Measurements from ENCODE around the gene N4BP2L1.

N4BP2L1 gene

DNA sequence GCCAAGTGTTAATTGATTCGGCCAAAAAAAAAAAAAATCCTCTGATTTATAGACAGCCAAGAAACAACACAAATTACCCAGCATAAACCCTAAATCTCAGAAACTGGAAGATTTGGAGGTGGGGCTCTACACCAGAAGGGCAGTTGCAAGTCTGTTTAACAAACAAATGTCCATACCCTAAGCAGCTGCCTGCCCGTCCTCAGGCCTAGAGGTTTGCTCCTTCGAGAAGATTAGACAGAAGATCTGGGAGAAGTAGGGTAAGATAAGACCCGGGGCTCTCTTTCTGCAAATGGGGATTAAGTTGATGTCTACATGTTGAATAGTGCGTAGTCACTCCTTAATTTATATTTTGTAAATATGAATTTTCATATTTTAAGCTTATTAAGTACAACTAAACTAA lies 3.4 kb upstream of the N4BP2L1 start:
- H3K27me3 ChIP-seq (ENCODE audit: insufficient read depth, low read length) = no peaks in the 10 kb centered on the region
- H2AFZ ChIP-seq (ENCODE audit: low read length, unreplicated experiment) = no peak overlapping the region
- H3K27ac ChIP-seq (ENCODE audit: low read depth, low read length) = no peak overlapping the region
- no peaks in the 10 kb centered on the region for H3K79me2 ChIP-seq (ENCODE audit: control insufficient read depth, insufficient read depth, low read length, unreplicated experiment)
- H3K4me3 ChIP-seq (ENCODE audit: low read depth, low read length) = no peak overlapping the region
- H3K36me3 ChIP-seq (ENCODE audit: insufficient read depth, low read length) = no peaks in the 10 kb centered on the region
- peaks cover 3% of the 10 kb centered on the region for H3K4me1 ChIP-seq (ENCODE audit: control insufficient read depth, insufficient read depth, low read length, unreplicated experiment)

DNA sequence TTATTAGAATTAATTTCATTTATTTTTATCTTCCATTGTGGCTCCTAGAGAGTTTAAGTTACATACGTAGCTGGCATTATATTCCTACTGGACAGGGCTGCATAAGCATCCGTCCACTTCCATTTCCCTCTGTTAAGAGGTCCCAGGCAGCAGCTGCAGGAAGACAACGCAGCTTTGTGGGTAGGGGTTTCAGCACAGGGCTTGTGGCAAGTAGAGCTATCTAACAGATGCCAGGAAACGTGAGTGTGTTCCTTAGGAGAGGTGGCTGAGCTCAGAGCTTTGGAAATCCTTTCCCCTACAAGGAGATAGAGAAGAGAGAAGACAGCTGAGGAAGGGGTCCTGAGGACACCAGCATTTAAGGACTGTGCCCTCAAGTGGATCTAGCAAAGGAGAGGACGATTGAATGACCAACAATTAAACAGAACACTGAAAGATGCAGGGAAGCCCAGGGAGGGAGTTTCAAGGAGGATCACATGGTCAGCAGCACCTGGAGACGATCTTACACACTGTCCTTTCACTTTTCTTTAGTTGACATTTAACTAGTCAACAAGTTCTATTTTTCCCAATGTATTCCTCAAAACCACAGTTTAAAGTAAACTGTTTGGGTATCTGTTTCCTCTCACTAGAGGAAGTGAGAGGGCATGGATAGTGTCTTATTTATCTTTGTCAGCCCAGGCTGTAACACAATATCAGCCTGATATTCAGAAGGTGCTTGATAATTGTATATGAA lies 2.3 kb upstream of the N4BP2L1 start:
- no peak overlapping the region for H3K27ac ChIP-seq (ENCODE audit: low read depth, low read length)
- no peak overlapping the region for H2AFZ ChIP-seq (ENCODE audit: low read length, unreplicated experiment)
- no peaks in the 10 kb centered on the region for H3K27me3 ChIP-seq (ENCODE audit: insufficient read depth, low read length)
- H3K79me2 ChIP-seq (ENCODE audit: control insufficient read depth, insufficient read depth, low read length, unreplicated experiment) = no peaks in the 10 kb centered on the region
- H3K4me1 ChIP-seq (ENCODE audit: control insufficient read depth, insufficient read depth, low read length, unreplicated experiment) = peaks cover 9% of the 10 kb centered on the region
- H3K4me3 ChIP-seq (ENCODE audit: low read depth, low read length) = no peak overlapping the region
- H3K36me3 ChIP-seq (ENCODE audit: insufficient read depth, low read length) = no peaks in the 10 kb centered on the region

DNA sequence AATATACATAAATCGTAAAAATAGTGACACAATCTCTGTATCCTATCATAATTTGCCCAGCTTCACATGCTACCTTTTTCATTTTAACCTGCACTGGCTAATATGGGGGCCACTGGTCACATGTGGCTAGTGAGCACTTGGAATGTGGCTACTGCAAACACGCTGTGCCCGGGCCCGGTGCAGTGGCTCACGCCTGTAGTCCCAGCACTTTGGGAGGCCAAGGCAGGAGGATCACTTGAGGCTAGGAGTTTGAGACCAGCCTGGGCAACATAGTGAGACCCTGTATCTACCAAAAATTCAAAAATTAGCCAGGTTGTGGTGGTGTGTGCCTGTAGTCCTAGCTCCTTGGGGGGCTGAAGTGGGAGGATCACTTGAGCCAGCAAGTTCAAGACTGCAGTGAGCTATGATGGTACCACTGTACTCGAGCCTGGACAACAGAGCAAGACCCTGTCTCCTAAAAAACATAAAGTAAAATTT lies 1.5 kb upstream of the N4BP2L1 start:
- no peaks in the 10 kb centered on the region for H3K27me3 ChIP-seq (ENCODE audit: insufficient read depth, low read length)
- H3K79me2 ChIP-seq (ENCODE audit: control insufficient read depth, insufficient read depth, low read length, unreplicated experiment) = no peaks in the 10 kb centered on the region
- H3K4me3 ChIP-seq (ENCODE audit: low read depth, low read length) = no peak overlapping the region
- H3K4me1 ChIP-seq (ENCODE audit: control insufficient read depth, insufficient read depth, low read length, unreplicated experiment) = peaks cover 9% of the 10 kb centered on the region
- H3K36me3 ChIP-seq (ENCODE audit: insufficient read depth, low read length) = no peaks in the 10 kb centered on the region
- no peak overlapping the region for H3K27ac ChIP-seq (ENCODE audit: low read depth, low read length)
- H2AFZ ChIP-seq (ENCODE audit: low read length, unreplicated experiment) = no peak overlapping the region

DNA sequence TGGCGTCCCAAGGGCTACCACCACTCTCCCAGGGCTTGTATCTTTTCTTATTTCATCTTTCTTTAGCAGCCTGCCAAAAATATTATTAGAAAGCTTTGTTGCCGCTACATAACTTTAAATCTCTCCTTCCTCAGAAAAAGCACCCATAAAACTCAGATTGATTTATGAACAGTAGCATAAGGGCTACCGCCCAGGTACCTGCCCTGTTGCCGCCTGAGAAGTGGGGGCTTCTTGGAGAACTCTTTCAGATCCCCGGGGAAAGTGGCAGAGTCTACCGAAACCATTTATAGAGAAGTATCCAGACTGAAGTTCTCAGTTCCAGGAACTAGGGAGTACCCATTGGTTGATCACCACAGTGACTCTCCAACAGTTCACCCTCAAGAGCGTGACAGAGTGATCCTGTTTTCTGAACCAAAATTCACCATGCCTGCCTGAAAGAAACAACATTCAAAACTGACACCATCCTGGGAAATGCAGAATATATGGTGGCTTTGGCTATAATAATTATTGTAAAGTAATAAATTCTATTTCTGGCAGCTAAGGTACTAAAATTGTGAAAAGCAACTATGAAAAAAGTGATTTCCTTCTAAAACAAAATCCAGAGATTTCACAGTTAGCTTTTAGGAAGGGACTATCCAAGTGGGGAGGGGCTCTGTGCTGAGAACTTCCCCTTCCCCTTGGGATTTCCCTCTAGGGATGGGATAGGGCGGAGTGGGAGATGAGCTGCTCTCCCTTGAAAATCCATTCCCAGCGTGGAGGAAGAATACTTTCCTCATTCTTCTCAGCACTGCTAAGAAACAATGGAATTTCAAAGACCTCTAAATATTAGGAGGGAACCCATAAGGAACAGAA lies 877 bp upstream of the N4BP2L1 start:
- Histone ChIP-seq H2AFZ (ENCODE audit: low read length, unreplicated experiment) (peak overlapping the region; percentile 91), H3K27ac (ENCODE audit: low read depth, low read length) (no peak overlapping the region)

DNA sequence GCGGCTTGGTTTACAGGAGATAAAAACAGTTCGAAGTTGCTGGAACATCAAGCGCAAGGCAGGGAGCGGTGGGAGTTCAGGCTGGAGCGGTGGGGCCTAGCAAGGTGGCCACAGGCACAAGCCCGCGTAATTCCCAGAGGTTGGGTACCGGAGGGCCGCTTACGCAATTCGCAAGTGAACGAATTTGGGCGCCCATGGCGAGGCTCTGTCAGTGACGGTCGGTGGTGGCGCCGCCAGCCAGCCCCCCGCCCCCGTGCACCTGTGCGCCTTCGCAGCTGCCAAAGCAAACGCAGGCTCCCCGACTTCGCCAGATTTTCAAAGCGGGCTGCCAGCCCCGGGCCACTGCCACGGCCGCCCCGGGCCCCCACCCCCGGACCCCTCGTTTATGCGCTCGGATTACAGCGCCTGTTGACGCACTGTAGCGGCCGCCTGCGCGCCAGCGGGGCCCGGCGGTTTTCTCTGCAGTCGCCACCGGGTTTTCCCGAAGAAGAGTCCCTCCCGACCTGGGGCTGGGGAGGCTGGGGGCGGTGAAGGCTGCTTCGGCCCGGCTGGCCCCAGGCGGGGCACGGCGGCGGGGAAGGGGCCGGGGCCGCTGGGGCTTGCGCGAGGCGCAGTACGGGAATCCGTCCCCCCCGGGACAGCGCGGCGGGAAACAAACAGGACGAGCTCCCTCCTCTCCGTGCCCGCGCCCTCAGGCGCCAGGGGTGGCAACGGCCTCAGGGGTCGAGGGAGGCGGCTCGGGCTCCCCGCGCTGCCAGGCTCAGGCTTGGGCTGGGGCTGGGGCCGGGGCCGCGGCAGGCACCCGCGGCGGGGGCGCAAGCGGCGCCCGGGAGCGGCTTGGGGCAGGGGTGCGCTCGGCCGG lies 709 bp downstream of the N4BP2L1 start:
- Histone ChIP-seq H3K27ac (ENCODE audit: low read depth, low read length) (no peak overlapping the region), H3K27me3 (ENCODE audit: insufficient read depth, low read length) (no peaks in the 10 kb centered on the region), H2AFZ (ENCODE audit: low read length, unreplicated experiment) (peak overlapping the region; percentile 91), H3K4me3 (ENCODE audit: low read depth, low read length) (peak overlapping the region; percentile 85), H3K36me3 (ENCODE audit: insufficient read depth, low read length) (no peaks in the 10 kb centered on the region), H3K4me1 (ENCODE audit: control insufficient read depth, insufficient read depth, low read length, unreplicated experiment) (peaks cover 9% of the 10 kb centered on the region), H3K79me2 (ENCODE audit: control insufficient read depth, insufficient read depth, low read length, unreplicated experiment) (no peaks in the 10 kb centered on the region)

More for the DNA sequence above, 877 bp upstream of the N4BP2L1 start:
- Histone ChIP-seq H3K4me1 (ENCODE audit: control insufficient read depth, insufficient read depth, low read length, unreplicated experiment) (peaks cover 9% of the 10 kb centered on the region), H3K4me3 (ENCODE audit: low read depth, low read length) (peak overlapping the region; percentile 85), H3K79me2 (ENCODE audit: control insufficient read depth, insufficient read depth, low read length, unreplicated experiment) (no peaks in the 10 kb centered on the region), H3K27me3 (ENCODE audit: insufficient read depth, low read length) (no peaks in the 10 kb centered on the region), H3K36me3 (ENCODE audit: insufficient read depth, low read length) (no peaks in the 10 kb centered on the region)

DNA sequence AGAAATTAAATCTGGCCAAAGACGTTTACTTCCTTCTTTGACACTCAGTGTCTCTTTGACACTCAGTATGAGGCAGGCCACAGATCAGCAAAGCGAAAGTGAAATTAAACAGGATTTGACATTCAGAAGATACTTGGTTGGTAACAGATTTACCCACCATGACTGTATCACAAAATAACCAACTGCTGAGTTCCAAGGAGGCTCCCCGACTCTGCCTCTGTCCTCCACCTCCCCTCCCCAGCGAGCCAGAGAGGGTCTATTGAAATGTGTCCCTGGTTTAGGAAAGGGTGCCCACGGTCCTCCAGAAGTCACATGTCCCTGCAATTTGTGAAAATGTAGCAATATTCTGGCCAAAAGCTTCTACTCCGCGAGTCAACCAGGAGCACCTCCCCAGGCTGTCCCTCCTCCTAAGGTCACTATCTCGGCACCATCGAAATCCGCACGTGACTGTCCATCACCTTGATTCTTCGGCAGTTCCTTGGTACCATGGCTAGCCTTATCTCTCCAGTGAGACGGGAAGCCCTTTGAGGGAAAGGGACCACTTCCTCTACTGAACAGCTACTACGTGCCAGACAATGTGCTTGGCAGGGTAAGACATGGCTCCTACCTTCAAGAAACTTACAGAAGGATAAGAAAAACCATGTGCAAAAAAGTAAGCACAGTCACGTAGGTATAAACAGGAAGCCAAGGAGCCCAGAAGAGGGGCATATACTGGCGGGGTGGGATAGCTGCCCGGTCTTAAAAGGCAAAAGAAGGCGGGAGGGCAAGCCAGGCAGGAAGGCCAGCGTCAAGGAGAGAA lies 1.5 kb downstream of the N4BP2L1 start:
- H3K36me3 ChIP-seq (ENCODE audit: insufficient read depth, low read length) = no peaks in the 10 kb centered on the region
- peak overlapping the region; percentile 54 for H2AFZ ChIP-seq (ENCODE audit: low read length, unreplicated experiment)
- H3K27ac ChIP-seq (ENCODE audit: low read depth, low read length) = no peak overlapping the region
- peaks cover 9% of the 10 kb centered on the region for H3K4me1 ChIP-seq (ENCODE audit: control insufficient read depth, insufficient read depth, low read length, unreplicated experiment)
- H3K4me3 ChIP-seq (ENCODE audit: low read depth, low read length) = peak overlapping the region; percentile 85
- H3K27me3 ChIP-seq (ENCODE audit: insufficient read depth, low read length) = no peaks in the 10 kb centered on the region
- H3K79me2 ChIP-seq (ENCODE audit: control insufficient read depth, insufficient read depth, low read length, unreplicated experiment) = no peaks in the 10 kb centered on the region

DNA sequence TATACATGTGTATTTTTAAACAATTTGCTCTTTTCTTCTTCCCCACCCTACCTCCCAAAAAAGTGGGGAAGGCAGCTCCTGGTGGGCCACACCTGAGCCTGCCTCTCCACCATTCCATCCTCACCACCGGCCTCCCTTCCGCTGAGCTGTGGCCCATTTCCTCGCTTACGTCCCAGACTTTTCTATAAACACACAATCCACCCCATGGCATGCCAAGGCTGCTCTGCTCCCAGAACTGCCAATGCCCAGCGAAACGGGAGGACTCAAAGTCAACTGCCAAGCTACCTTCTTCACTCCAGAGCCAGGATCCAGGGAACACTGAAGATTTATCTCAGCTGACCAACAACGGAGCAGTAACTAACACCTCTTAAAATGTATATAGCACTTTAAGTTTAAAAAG lies 2.8 kb downstream of the N4BP2L1 start:
- H2AFZ ChIP-seq (ENCODE audit: low read length, unreplicated experiment) = no peak overlapping the region
- H3K27ac ChIP-seq (ENCODE audit: low read depth, low read length) = no peak overlapping the region
- H3K36me3 ChIP-seq (ENCODE audit: insufficient read depth, low read length) = no peaks in the 10 kb centered on the region
- H3K79me2 ChIP-seq (ENCODE audit: control insufficient read depth, insufficient read depth, low read length, unreplicated experiment) = no peaks in the 10 kb centered on the region
- no peak overlapping the region for H3K4me3 ChIP-seq (ENCODE audit: low read depth, low read length)
- no peaks in the 10 kb centered on the region for H3K27me3 ChIP-seq (ENCODE audit: insufficient read depth, low read length)
- H3K4me1 ChIP-seq (ENCODE audit: control insufficient read depth, insufficient read depth, low read length, unreplicated experiment) = peaks cover 9% of the 10 kb centered on the region

DNA sequence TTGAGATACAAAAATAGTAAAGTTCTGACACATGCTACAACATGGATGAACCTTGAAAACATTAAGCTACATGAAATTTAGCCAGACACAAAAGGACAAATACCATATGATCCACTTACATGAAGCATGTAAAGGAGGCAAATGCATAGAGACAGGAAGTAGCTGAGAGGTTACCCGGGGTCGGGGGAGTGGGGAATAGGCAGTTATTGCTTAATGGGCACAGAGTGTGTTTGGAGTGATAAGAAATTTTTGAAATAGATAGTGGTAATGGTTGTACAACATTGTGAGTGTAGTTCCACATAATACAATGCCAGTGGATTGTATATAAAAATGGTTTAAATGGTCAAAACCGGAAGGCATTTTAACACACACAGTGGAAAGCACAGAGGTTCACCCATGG lies 4.3 kb downstream of the N4BP2L1 start:
- H3K27me3 ChIP-seq (ENCODE audit: insufficient read depth, low read length) = no peaks in the 10 kb centered on the region
- no peaks in the 10 kb centered on the region for H3K79me2 ChIP-seq (ENCODE audit: control insufficient read depth, insufficient read depth, low read length, unreplicated experiment)
- H3K27ac ChIP-seq (ENCODE audit: low read depth, low read length) = no peak overlapping the region

DNA sequence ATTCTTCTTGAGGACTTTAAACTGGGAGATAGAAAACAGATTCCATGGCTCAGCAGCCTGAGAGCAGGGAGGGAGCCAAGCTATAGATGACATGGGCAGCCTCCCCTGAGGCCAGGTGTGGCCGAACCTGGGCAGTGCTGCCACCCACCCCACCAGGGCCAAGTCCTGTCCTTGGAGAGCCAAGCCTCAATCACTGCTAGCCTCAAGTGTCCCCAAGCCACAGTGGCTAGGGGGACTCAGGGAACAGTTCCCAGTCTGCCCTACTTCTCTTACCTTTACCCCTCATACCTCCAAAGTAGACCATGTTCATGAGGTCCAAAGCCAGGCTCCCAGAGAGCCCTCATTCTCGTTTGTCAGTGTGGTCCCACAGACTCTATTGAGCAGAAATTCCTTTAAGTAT lies 8.1 kb downstream of the N4BP2L1 start:
- Histone ChIP-seq H2AFZ (ENCODE audit: low read length, unreplicated experiment) (no peak overlapping the region), H3K27me3 (ENCODE audit: insufficient read depth, low read length) (no peaks in the 10 kb centered on the region), H3K36me3 (ENCODE audit: insufficient read depth, low read length) (no peaks in the 10 kb centered on the region), H3K79me2 (ENCODE audit: control insufficient read depth, insufficient read depth, low read length, unreplicated experiment) (no peaks in the 10 kb centered on the region), H3K27ac (ENCODE audit: low read depth, low read length) (no peak overlapping the region), H3K4me1 (ENCODE audit: control insufficient read depth, insufficient read depth, low read length, unreplicated experiment) (no peaks in the 10 kb centered on the region), H3K4me3 (ENCODE audit: low read depth, low read length) (no peak overlapping the region)

More for the DNA sequence above, 4.3 kb downstream of the N4BP2L1 start:
- no peaks in the 10 kb centered on the region for H3K36me3 ChIP-seq (ENCODE audit: insufficient read depth, low read length)
- no peak overlapping the region for H3K4me3 ChIP-seq (ENCODE audit: low read depth, low read length)
- no peak overlapping the region for H2AFZ ChIP-seq (ENCODE audit: low read length, unreplicated experiment)
- peaks cover 9% of the 10 kb centered on the region for H3K4me1 ChIP-seq (ENCODE audit: control insufficient read depth, insufficient read depth, low read length, unreplicated experiment)

DNA sequence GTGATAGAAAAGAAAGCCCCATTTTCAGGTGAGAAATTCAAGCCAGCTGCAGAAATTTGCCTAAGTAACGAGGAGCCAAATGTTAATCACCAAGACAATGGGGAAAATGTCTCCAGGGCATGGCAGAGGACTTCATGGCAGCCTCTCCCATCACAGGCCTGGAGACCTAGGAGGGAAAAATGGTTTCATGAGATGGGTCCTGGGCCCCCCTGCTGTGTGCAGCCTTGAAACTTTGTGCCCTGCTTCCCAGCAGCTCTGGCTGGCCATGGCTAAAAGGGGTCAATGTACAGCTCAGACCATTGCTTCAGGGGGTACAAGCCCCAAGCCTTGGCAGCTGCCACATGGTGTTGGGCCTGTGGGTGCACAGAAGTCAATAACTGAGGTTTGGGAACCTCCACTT lies 9.9 kb downstream of the N4BP2L1 start:
- no peaks in the 10 kb centered on the region for H3K36me3 ChIP-seq (ENCODE audit: insufficient read depth, low read length)
- no peaks in the 10 kb centered on the region for H3K79me2 ChIP-seq (ENCODE audit: control insufficient read depth, insufficient read depth, low read length, unreplicated experiment)
- H3K27ac ChIP-seq (ENCODE audit: low read depth, low read length) = no peak overlapping the region
- no peak overlapping the region for H2AFZ ChIP-seq (ENCODE audit: low read length, unreplicated experiment)
- no peaks in the 10 kb centered on the region for H3K4me1 ChIP-seq (ENCODE audit: control insufficient read depth, insufficient read depth, low read length, unreplicated experiment)
- H3K27me3 ChIP-seq (ENCODE audit: insufficient read depth, low read length) = no peaks in the 10 kb centered on the region
- no peak overlapping the region for H3K4me3 ChIP-seq (ENCODE audit: low read depth, low read length)

All from ACC112 (cell line).